GM18508 (cell line): ENCODE measurements around the gene GM2A.
"Not testable (repeated sequence)": the region's sequence is repeated elsewhere in the genome, so short reads cannot be mapped to it uniquely, and the experiment has no call there.

Source experiments
- ATAC-seq: cut with Tn5 transposase; IDR thresholded peaks from one replicate; pipeline ENCODE4 v1.9.1; 2021; ENCODE audit warnings: moderate number of reproducible peaks; ENCODE audit not compliant: insufficient read depth, unreplicated experiment

GM2A gene

GRCh38 chr5:151225475-151225874 is 27.5 kb upstream of the GM2A start:
- no peak for ATAC-seq

GRCh38 chr5:151227918-151228447 is 25.0 kb upstream of the GM2A start:
- no peak for ATAC-seq

GRCh38 chr5:151228986-151229385 is 24.0 kb upstream of the GM2A start:
- ATAC-seq: no peak

DNA sequence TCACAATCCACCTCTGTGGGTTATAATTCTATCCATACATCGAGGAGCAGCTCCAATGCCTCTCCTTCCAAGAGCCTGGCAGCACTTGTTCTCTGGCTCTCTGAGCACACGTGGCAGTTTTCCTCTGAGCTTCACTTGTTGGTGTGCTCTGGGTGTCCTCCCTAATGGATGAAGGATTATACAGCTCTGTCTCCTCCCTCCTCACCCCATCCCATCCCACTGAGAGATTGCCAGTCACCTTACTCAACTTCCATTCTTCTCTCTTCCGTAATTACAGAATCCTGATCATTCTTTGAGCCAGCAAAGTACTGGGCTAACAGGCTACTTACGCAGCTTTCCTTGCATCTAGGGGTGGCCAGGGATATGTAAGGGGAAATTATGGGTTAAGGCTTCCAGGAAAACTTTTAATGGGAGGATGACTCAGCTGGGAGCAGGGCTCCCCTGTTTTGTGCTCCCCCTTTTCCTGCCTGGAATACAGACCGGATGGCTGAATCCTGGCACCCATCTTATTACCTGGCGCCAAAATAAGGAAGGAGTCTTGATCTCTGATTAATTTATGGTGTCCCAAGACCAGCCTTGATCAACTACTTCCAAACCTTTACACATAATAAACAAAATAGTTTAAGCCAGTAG is 22.8 kb upstream of the GM2A start:
- ATAC-seq: no peak

DNA sequence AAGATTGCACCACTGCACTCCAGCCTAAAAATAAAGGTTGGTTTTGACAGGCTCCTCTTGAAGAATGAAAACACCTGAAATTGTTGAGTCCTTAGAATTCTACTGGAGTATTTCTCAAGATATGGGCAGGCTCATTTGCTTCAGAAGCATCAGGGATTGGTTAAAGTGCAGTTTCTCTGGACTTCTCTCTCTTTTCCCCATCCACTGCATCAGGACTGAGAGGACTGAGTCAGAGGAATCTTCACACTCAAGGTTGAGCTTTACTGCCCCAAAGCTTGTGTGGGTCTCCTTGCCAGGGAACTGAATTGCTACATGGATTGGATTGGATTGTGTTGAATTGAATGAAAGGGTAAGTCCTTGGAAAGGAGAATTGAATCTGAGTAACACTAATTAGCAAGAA is 21.6 kb upstream of the GM2A start:
- ATAC-seq: no peak

GRCh38 chr5:151233616-151234085 is 19.3 kb upstream of the GM2A start:
- peak; percentile 69 for ATAC-seq

DNA sequence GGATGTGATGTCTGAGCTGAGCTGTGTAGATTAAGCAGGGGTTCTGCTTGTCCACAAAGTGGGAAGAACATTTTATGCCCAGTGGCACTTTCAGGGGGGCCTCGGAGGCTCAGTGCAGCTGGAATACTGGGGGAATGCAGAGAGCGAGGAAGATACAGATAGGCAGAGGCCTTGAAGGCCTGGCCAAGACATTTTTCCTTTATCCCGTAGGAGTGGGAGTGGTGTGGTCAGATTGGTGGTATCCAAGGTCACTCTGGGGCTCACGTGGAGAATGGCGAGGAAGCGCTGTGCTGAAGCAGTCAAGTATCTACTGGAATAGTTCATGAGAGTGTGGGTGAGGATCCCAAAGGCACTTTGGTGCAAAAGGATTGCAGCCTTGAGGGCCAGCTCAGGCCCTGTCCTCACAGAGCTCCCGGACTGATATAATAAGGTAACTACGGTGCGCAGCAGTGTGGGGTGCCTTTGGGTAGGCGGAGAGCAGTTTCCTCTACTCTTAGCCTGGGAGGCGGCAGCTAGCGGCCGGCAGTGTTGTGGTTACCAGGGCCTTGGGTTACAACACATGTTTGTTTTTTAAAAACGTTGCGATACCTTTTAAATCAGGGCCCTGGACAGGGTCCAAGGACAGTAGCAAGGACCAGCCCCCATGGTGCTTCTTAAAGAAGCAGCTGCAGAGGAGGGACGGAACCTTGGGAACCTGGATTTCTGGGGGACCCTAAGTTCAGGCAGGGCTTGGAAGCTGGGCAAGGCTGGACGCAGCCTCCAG is 18.3 kb upstream of the GM2A start:
- ATAC-seq: peak; percentile 50

DNA sequence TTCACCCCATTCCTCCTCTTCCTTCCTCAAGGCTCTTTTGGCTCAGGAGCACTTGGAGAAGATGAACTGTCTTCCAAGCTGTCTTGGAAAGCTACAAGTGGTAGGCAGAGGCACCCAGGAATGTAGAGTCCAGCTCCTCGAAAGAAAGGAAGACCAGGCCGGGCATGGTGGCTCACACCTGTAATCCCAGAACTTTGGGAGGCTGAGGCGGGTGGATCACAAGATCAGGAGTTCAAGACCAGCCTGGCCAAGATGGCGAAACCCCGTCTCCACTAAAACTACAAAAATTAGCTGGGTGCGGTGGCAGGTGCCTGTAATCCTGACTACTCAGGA is 17.8 kb upstream of the GM2A start:
- ATAC-seq: not testable (repeated sequence)

DNA sequence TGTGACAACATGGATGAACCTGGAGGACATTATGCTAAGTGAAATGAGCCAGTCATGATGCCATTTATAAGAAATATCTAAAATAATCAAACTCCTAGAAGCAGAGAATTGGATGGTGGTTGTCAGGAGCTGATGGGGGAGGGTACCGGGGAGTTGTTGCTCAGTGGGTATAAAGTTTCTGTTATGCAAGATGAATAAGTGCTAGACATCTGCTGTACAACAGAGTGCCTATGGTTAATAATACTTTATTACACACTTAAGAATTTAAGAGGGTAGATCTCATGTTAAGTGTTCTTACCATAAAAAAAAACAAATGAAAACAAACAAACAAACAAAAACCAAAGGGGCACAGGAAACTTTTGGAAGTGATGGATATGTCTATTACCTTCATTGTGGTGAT is 16.1 kb upstream of the GM2A start:
- no peak for ATAC-seq

- no peak for ATAC-seq
These were observed 15.3 kb upstream of the GM2A start for GRCh38 chr5:151237685-151238084.

GRCh38 chr5:151238303-151238741 is 14.7 kb upstream of the GM2A start:
- ATAC-seq: no peak

GRCh38 chr5:151239237-151239861 is 13.6 kb upstream of the GM2A start:
- ATAC-seq: no peak

DNA sequence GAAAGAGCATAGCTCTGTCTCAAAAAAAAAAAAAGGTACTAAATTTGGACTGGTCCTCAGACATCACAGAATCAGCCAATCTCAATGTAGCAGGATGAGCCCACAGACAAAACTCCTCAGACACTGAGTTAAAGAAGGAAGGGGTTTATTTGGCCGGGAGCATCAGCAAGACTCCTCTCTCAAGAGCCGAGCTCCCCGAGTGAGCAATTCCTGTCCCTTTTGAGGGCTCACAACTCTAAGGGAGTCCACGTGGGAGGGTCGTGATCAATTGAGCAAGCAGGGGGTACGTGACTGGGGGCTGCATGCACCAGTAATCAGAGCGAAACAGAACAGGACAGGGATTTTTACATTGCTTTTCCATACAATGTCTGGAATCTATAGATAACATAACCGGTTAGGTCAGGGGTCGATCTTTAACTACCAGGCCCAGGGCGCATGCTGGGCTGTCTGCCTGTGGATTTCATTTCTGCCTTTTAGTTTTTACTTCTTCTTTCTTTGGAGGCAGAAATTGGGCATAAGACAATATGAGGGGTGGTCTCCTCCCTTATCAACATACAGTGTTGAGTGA is 12.6 kb upstream of the GM2A start:
- not testable (repeated sequence) for ATAC-seq

DNA sequence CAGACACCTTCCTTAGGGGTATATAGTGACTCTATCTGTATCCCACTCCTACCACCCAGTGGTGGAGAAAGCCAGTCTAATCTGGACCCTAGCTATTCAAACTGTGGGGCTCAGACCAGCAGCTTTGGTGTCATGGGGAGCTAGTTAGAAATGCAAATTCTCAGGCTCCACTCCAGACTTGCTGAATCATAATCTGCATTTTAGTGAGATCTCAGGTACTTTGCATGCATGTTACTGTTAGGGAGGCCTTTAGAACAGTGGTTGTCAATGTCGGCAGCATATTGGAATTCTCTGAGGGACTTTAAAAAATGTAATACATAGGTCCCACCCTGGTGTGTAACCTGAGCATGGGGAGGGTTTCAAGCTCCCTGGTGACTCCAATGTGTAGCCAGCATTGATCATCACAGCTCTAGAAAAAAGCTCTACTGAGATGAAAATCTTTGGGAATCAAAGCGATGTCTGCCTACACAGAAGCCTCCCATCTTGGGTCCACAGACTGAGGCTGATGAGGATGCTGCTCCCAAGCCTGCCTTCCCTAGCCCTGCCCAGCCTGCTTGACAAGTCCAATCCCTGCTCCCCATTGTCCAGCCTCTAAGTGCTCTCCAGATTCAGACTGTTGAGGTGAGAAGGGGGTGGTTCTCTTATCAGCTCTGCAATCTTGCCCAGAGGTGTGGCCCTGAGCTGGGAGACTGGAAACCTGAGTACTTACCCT is 11.9 kb upstream of the GM2A start:
- ATAC-seq: no peak

GRCh38 chr5:151243127-151243526 is 9.9 kb upstream of the GM2A start:
- no peak for ATAC-seq

DNA sequence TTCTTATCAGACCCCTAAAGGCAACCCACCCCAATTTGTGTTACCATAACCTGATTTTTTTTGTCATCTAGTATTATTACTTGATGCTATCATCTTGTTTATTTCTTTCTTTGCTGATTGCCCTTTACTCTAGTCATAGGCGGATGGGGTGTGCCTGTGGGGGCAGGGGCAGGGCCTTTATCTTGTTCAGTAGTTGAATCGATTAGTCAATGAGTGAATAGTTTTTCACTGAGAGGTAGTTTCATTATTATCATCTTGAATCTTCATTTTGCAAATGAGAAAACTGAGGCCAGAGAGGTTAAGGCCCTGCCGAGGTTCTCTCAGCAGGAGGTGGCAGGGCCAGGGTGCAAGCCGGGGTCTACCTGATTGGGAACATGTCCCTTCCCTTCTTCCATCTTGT is 9.4 kb upstream of the GM2A start:
- ATAC-seq: no peak

DNA sequence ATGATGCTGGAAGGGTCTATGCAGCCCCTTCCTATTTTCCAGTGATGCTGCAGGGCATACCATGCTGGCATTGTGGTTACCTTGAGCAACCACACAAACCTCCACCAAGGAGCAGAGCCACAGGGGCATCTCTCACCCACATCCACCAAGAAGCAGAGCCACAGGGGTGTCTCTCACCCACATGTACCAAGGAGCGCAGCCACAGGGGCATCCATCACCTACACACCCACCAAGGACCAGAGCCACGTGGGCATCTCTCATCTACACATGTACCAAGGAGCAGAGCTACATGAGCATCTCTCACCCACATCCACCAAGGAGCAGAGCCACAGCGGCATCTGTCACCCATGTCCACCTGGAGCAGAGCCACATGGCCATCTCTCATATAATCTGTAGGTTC is 8.8 kb upstream of the GM2A start:
- no peak for ATAC-seq

- ATAC-seq: no peak
These were observed 7.2 kb upstream of the GM2A start for GRCh38 chr5:151245680-151246219.

GRCh38 chr5:151248651-151249050 is 4.3 kb upstream of the GM2A start:
- ATAC-seq: no peak

DNA sequence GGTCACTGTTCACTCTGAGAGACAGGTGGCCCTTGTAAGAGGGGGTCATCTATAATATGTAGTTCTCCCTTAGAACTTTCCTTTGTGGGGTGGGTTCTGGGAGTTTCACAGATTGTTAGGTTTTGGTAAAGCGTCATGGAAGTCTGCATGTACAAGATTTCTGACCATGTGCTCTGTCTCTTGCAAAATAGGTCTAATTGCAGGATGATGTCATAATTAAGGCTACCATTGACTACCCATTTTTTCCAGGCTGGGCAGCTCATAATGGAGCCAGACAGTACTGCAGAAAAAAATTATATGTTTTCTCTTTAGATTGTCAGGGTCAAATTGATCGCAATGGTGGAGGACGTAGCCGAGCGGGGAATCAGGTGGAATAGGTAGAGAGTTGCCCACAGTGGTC is 3.7 kb upstream of the GM2A start:
- no peak for ATAC-seq
